Hematopoietic multipotent progenitor cell treated with erythropoietin and hydrocortisone succinate and interleukin-3 and kit ligand, for 6 days (in vitro differentiated cells): ENCODE measurements around the gene TMEM271.

ENCODE experiments used
- DNase-seq: peaks from one replicate; pipeline ENCODE4 v3.0.0-alpha.2; 2015

TMEM271 gene

DNA sequence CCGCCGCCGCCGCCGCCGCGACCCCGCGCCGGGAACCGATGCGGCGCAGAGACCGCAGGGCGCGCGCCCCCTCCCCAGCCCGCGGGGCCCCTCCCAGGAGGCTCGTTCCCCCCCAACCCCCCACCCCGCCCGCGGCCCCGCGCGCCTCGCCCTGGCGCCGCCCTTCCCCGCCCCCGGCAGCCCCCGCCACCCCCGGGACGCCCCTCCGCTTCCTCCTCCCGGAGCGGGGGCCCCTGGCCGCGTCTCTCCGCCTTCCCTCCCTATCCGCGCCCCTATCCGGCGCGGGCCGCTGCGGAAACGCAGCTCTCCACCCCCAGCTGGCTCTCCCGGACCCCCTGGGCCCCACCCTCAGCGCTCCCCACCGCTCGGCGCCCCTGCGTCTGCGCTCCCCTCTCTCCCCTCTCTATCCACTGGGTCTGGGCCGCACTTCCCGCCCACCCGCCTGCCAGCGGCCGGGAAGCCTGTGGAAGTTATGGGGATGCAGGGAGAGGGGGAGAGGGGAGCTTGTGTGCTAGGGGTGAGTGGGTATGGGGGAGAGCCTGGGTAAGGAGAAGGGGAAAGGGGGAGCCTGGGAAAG, at the start of gene TMEM271:
TMEM271 (minus strand) TSS at position 51 of the 577 bp plus-strand sequence. CDS start 233 bp downstream, outside the sequence.
- DNase-seq = no peak

- no peak for DNase-seq
These were observed 49.6 kb upstream of the TMEM271 start for GRCh38 chr4:625631-626161.

DNA sequence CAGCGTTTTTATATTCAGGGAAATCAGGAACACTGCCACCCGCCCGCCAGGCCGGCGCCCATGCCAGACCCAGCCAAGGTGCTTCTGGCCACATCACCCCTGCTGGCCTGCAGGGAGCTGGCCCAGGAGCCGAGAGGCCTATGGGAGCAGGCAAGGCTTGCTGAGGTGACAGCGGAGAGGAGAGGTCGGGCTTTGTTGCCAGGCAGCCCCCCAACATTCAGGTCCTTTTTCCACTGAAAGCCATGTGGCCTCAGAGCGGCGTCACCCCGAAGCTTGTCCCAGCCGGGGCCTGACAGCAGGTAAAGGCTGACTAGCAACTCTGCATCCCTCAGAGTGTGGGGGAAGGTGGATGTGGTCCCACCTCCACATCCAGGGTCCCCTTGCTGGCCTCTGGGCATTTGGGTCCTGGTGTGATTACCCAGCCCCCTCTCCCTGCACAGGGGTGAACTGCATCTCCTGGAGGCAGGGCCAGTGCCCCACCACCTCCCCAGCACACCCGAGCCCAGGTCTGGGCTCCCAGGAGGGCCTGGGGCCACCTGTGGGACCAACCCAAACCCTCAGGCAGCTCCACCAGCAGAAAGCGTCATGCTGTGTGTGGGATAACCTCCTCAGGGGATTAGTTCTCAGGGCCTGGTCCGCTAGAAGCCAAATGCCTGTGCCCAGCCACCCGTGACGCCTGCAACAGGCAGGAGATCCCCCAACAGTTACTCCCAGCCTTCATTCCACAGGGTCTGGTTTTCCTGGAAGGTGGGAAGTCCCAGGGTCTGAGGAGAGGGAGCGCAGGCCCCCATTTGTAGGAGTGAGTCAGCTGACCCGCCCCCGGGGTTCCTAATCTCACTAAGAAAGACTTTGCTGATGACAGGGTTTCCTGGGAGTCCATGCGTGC, 48.9 kb upstream of the TMEM271 start, which contains the start of gene PDE6B:
PDE6B (plus strand) TSS at position 869 of the 886 bp plus-strand sequence. CDS start 54 bp downstream, outside the sequence.
- DNase-seq = no peak

DNA sequence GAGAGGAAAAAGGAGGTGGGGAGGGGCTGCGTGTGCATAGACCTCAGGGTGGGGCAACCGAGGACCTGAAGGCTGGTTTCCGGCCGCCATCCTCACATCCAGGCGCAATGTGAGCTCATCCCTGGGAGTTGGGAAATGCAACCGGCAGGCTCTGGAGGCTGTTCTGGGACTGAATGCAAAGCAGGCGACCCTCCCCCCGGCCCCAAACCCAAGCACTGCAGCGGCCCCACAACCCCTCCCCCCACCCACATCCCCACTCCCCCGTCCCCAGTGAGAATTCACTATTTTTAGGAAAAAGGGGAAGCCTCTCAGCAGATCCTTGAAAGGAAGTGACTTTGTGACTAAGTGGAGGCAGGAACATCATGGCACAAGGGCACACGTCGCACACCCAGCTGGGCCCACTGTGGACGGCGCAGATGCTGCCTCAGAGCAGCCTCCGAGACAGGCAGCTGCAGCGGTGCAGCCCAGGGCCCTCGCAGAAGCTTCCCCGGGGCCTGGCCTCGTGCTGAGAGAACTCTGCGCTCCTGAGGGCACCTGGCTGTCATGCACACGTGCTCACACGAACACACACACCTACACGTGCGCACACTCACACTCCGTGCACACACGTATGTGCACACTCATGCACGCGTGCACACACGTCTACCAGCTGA, 47.9 kb upstream of the TMEM271 start:
- no peak for DNase-seq

GRCh38 chr4:622996-623913, 47.2 kb upstream of the TMEM271 start:
- DNase-seq = no peak

- DNase-seq = no peak
These were observed 46.2 kb upstream of the TMEM271 start for GRCh38 chr4:622071-622995.

- DNase-seq = no peak
These were observed 45.4 kb upstream of the TMEM271 start for GRCh38 chr4:621296-622070.

GRCh38 chr4:620851-621261, 44.8 kb upstream of the TMEM271 start:
- no peak for DNase-seq

DNA sequence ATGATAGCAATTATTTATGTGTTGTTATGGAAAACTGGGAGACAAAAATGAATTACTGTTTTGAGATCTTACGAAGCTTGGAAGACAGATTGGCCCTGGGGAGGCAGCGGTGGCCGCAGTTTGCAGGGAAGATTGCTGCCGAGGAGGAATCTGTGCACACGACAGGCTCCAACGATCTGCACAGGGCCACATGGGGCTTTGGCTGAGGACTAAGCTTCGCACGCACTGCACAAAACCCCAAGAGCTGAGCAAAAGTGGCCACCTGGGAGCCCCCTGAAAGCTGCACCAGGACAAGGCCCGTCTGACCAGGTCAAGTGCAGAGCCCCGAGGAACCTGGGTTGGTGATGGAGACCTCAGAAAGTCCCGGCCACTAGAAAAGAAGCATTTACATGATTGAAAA, 44.1 kb upstream of the TMEM271 start:
- DNase-seq = no peak

DNA sequence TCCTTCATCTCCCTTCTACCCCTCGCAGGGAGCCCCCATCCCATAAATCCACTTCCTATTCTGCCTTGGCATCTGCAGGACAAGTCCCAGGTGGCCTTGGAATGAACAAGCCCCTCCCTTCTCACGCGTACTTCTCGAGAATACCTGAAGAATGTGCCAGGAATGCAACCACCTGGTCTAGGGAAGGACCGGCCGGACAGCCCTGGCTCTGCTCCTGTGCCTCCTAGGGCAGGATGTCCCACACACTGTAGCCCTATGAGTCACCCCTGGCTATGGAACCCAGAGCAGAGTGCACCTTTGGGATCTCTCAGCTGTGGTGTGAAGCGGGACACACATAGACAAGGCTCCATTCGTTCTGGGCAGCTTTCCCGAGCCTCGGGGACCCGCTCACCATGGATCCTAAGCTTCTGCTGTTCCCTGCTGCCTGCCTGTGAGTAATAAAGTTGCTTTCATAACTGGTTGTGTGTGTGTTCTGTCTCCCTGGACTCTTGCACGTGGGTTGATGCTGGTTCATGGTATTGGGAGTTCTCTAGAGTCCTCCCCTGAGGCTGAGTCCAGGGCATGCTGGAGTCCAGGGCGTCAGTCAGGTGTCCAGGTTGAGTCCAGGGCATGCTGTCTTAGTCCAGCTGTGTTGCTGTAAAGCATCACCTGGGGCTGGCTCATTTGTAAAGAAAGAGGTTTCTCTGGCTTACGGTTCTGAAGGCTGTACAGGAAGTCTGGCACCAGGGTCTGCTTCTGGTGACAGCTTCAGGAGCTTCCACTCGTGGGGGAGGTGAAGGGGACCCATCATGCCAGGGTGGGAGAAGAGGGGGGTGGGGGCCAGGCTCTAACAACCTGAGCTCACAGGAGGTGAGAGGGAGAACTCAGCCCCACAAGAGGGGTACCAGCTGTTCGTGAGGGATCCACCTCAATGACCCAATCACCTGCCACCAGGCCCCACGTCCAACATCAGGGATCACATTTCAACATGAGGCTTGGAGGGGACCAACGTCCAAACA, 41.8 kb upstream of the TMEM271 start:
- no peak for DNase-seq

DNA sequence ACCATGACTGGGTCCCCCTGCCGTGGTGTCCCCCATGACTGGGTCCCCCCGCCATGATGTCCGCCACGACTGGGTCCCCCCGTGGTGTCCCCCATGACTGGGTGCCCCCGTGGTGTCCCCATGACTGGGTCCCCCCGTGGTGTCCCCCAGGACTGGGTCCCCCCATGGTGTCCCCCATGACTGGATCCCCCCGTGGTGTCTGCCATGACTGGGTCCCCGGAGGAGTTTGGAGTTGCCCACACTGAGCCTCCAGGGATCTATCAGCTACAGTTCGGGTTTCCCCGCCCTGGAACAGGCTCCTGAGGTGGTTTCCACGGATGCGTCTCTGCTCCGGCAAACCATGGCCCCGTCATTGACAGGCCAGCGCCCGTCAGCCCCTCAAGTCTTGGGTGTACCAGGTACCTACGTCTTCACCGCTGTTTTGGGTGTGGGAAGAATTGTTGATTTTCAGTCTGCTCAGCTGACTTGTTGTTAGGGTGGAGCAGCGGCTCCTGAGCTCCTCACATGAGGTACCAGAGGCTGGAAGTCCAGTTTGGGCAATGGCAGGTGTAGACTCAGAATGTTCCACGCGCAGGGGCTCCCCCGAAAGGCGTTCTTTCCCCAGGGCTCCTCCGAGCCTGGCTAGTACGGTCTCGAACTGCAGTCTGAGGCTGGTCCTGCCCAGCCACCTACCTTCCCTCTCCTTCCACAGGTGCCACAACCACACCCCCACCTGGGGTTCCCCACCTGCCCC, 41.0 kb upstream of the TMEM271 start:
- DNase-seq = no peak

GRCh38 chr4:616091-616490, 40.0 kb upstream of the TMEM271 start:
- no peak for DNase-seq

DNA sequence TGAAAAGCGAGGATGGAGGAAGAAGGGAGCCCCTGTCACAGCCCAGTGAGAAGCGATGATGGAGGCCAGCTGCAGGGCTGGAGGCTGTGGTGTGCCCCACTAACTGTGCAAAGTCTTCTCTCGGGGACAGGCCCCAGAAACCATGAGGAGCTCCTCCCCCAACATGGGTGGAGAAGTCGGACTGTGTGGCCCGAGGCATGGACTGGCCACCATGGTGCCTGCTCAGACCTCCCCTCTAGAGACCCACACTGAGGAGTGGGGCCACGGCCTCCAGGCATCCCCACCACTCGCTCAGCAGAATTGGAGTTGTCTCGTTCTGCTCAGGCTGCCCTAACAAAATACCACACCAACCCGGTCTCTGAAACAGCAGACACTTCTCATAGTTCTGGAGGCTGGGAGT, 37.0 kb upstream of the TMEM271 start:
- DNase-seq = no peak

GRCh38 chr4:612749-613125, 36.6 kb upstream of the TMEM271 start:
- no peak for DNase-seq

GRCh38 chr4:612052-612748, 36.1 kb upstream of the TMEM271 start:
- DNase-seq = no peak

DNA sequence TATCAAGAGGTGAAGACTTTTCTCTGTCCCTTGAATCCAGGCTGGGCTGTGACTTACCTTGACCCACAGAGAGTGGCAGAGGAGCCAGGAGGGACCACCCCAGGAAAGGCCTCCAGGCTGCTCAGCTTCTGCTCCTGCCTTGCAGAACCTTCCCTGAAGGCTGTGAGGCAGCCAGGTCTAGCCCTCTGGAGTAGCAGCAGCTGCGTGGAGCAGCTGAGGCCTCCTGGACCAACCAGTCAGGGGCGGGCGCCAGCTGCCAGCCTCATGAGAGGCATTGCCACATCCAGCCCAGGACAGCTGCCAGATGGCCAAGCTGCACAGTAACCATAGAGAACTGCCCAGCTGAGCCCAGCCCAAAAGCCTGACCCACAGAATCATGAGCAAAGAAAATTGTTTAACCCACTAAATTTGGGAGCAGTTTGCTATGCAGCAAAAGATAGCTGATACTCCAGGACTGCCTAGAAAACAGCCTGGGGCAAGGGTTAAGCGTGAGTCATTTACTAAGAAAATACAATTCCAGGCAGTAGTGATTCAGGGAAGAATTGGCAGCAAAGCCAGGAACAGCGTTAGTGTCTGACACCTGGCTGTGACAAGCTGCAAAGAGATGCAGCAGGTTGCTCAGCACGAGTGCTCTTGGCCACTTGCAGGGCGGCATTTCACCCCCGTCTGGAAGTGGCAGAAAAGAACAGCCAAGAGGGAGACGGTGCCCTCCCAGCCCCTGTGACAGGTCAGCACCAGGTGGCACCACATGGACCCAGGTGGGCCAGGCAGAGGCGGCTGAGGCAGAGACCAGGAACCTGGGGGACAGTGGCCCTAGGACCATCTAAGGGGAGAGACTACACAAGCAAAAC, 34.5 kb upstream of the TMEM271 start:
- DNase-seq = no peak
